Aorta (tissue), 5 donors: ENCODE data around the gene TSC22D3. TPM values are rescaled to one million over a fixed set of nuclear protein-coding genes. Genes with fewer than 3 reads are reported as not detected.

Source experiments
- ATAC-seq: fragments of 200-7000 bp; cut with Tn5 transposase; one replicate; pipeline ENCODE4 v1.9.1; 2022; ENCODE audit warnings: moderate library complexity; ENCODE audit not compliant: low FRiP score
- DNase-seq, 2 donors: peaks; one replicate each; pipeline ENCODE4 v3.0.0-alpha.2; 2020
- H3K27ac ChIP-seq, 2 donors: one replicate each; pipeline ENCODE4 v1.5.1; 2013; ENCODE audit warnings: low read length in 2 of 2, mild to moderate bottlenecking in 2 of 2, moderate library complexity in 2 of 2, control low read depth in 1 of 2, inconsistent platforms in 1 of 2, low read depth in 1 of 2
- H3K27me3 ChIP-seq, 2 donors: one replicate each; pipeline ENCODE4 v1.6.1; 2013; ENCODE audit warnings: control low read depth in 1 of 2, low read length in 1 of 2, mild to moderate bottlenecking in 1 of 2, moderate library complexity in 1 of 2; ENCODE audit not compliant: insufficient read depth in 2 of 2, control insufficient read depth in 1 of 2
- H3K36me3 ChIP-seq, 2 donors: one replicate each; pipeline ENCODE4 v1.6.1; 2013; ENCODE audit warnings: control low read depth in 1 of 2, low read length in 1 of 2, mild to moderate bottlenecking in 1 of 2; ENCODE audit not compliant: insufficient read depth in 2 of 2, control insufficient read depth in 1 of 2
- H3K4me1 ChIP-seq, 2 donors: one replicate each; pipeline ENCODE4 v1.6.1; 2013; ENCODE audit warnings: low read length in 2 of 2, control low read depth in 1 of 2, mild to moderate bottlenecking in 1 of 2, moderate library complexity in 1 of 2; ENCODE audit not compliant: insufficient read depth in 2 of 2, control insufficient read depth in 1 of 2
- H3K4me3 ChIP-seq, 2 donors: one replicate each; pipeline ENCODE4 v1.5.1; 2013; ENCODE audit warnings: low read length in 2 of 2, control low read depth in 1 of 2, mild to moderate bottlenecking in 1 of 2
- H3K9me3 ChIP-seq: one replicate; pipeline ENCODE4 v1.6.1; 2013; ENCODE audit warnings: mild to moderate bottlenecking, low read length; ENCODE audit not compliant: control insufficient read depth
- WGBS, 2 donors: extraction: QIAGEN DNeasy Blood & Tissue Kit; methylation state at CpG; one replicate each; pipeline ENCODE4 v1.1.7; 2013; 5-methylcytosine and 5-hydroxymethylcytosine counted together
- intact Hi-C, 2 donors: fragments of 100-400 bp; cut with DNase I; formaldehyde crosslinking; loops; one replicate each; pipeline versions ENCODE4 v1.14.2 to v1.15.0; 2022
- polyA plus RNA-seq, 2 donors: library from polyadenylated mRNA; stranded (reverse); fragments of 200-250 nt; gene quantifications; one replicate each; pipeline ENCODE4 v1.2.3, GENCODE V29; 2013
- total RNA-seq, 2 donors: library from RNA; stranded (reverse); fragmentation: NEBNext Ultra II Directional; extraction: Animal tissue kit (Norgen Biotek cat#: 25700); gene quantifications; one replicate each; pipeline ENCODE4 v1.2.1, GENCODE V29; 2021
- donor health status: healthy with polysubstance abuse.
- donor health status: Bipolar disorder and iron deficiency.
- donor health status: DM: no; HTN: no; CAD: no.
- donor health status: DM: no; HTN: no; CAD: no.
- donor health status: DM: yes; HTN: yes; CAD: no.

Gene TSC22D3
- total and polyA plus RNA-seq, 4 donors, result 92.1 to 277 (median 246) TPM

DNA sequence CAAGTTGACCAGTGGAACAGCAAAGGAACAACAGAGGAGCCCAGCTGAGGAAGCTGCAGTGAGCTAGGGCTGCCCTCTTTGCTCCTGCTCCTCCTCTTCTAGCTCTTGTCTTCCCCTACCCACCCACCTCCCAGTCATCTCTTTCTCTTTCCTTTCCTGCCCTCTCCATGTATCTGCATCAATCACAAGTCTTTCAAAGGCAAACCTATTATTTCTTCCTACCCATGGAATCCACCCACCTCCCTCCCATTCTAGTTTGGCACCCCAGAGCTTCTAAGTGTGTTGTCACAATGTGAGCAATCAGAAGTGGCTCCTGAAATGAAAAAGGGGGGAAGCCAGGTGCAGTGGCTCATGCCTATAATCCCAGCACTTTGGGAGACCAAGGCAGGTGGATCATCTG, 69.3 kb downstream of the TSC22D3 start:
- H3K4me3 ChIP-seq, result no peak overlapping the region
- intact Hi-C loops, result no loop called here
- H3K4me1 ChIP-seq, result no peaks in the 10 kb centered on the region
- DNase-seq (no peak), ATAC-seq (no peak)
- no peak overlapping the region for H3K27ac ChIP-seq
- H3K27me3 ChIP-seq, result no peaks in the 10 kb centered on the region
- no peaks in the 10 kb centered on the region for H3K9me3 ChIP-seq
- H3K36me3 ChIP-seq, result no peaks in the 10 kb centered on the region

DNA sequence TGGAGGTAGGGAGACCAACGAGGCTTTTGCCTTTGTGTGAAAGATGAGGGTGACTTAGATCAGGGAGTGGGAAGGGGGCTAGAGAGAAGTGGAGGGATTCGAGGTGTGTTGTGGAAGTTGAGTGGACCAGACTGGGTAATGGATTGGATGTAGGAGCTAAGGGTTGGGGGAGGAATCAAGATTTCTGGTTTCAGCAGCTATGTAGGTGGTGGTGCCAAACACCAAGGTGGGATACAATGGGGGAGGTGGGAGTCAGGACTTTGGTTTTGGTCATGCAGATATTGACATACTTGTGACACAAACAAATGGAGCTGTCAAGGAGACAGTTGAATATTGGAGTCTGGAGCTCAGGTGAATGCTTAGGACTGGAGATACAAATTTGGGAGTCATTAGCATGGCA, 71.0 kb downstream of the TSC22D3 start:
- DNase-seq, result no peak
- no peak overlapping the region for H3K27ac ChIP-seq
- no peaks in the 10 kb centered on the region for H3K9me3 ChIP-seq
- WGBS, 2 donors, result 56 to 87% methylated on average over 2 of the region's 2 CpGs
- ATAC-seq, result no peak
- no peaks in the 10 kb centered on the region for H3K4me1 ChIP-seq
- no peak overlapping the region for H3K4me3 ChIP-seq
- H3K27me3 ChIP-seq, result no peaks in the 10 kb centered on the region
- H3K36me3 ChIP-seq, result no peaks in the 10 kb centered on the region
- intact Hi-C loops, result no loop called here

DNA sequence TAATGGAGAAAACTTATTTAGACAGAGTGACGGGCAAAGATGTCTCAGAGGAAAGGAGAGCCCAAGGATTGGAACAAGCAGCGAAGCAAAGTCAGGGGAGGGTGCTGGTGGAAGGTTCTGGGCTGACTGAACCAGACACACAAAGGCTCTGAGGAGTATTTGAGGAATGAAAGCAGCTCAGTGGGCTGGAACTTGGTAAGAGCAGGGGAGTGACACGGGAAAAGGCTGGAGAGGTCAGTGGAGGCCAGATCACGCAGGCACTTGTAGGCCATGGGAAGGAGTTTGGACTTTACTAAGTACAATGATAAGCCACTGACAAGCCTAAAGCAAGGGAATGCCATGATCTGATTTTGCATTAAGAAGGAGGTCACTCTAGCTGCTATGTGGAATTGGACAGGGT, 71.4 kb downstream of the TSC22D3 start:
- ATAC-seq (no peak), DNase-seq (no peak)
- intact Hi-C loops, result no loop called here

DNA sequence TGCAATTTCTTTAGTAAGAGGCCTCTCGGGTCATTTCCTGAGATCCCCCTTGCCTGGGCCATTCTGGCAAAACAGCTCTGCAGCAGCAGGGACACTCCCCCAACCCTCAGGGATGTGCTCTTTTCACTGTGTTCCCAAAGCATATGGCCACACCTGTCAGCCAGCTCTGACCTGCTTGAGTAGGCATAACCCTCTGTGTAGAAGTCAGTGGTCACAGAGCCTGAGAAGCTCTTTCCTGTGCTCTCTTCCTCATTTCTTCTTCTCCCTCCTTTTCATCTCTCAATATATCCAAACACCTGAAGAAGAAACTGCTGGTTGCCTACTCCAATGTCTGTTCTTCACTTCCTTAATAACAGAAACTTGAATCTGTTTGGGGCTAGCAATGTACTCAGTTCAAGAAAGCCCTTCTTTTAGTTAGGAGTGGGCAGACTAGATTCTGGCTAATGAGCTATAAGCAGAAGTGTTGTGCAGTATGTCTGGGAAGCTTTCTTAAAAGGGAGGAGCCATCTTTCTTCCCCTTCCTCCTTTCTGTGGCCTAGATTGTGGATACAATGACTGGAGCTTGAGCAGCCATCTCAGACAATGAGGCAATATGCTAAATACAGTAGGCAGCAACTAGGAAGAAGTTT, 74.0 kb downstream of the TSC22D3 start:
- Histone ChIP-seq H3K4me1 (no peaks in the 10 kb centered on the region), H3K4me3 (no peak overlapping the region), H3K36me3 (no peaks in the 10 kb centered on the region), H3K27ac (no peak overlapping the region), H3K27me3 (no peaks in the 10 kb centered on the region), H3K9me3 (no peaks in the 10 kb centered on the region)
- intact Hi-C loops, result no loop called here
- 86 to 95% methylated on average over 1 of the region's 1 CpG for WGBS, 2 donors
- ATAC-seq (no peak), DNase-seq (no peak)

More for the DNA sequence above, 71.4 kb downstream of the TSC22D3 start:
- no peaks in the 10 kb centered on the region for H3K36me3 ChIP-seq
- no peak overlapping the region for H3K27ac ChIP-seq
- no peaks in the 10 kb centered on the region for H3K27me3 ChIP-seq
- WGBS, 2 donors, result 74 to 90% methylated on average over 4 of the region's 4 CpGs
- H3K4me1 ChIP-seq, result no peaks in the 10 kb centered on the region
- H3K9me3 ChIP-seq, result no peaks in the 10 kb centered on the region
- no peak overlapping the region for H3K4me3 ChIP-seq

DNA sequence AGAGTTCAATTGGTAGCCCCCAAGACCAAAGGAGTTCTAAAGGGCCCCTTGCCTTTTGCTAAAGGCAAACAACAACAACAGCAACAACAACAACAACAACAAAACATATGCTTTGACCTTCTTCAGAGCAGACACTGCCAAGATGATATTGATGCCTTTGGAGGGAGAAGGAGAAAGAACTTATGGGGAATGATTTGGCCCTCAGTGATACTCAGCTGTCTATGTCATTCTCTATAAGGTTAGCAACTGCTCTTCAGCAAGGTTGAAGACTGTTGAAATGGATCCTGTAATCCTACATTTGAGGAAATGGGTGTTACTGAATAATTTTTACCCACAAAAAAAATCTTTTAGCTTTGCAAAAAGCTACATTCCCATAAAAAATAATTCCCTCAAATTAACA, 74.8 kb downstream of the TSC22D3 start:
- intact Hi-C loops, result no loop called here
- no peak overlapping the region for H3K27ac ChIP-seq
- no peak for DNase-seq
- H3K27me3 ChIP-seq, result no peaks in the 10 kb centered on the region
- H3K4me1 ChIP-seq, result no peaks in the 10 kb centered on the region
- H3K9me3 ChIP-seq, result no peaks in the 10 kb centered on the region
- no peaks in the 10 kb centered on the region for H3K36me3 ChIP-seq
- no peak overlapping the region for H3K4me3 ChIP-seq
- no peak for ATAC-seq

DNA sequence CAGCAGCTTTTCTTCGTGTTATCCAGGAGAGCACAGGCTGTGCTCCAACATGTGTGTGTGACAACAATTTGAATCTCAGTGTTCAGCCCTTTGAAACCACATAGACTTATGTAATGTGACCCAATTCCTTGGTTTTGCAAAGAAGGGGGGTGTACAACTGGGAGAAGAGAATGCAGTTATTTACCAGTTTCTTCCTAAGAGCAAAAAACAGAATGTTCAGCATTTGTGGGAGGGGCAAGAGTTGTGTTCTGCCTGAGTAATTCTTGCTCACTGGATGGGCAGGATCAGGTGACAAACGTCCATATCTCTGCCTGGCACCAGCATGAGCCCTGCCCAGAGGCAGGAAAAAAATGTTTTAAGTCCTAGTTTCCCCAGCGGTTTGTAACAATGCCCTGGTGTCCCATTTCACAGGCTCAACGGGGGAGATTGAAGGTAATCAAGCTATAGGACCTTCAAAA, 75.2 kb downstream of the TSC22D3 start:
- no peak for DNase-seq
- no peaks in the 10 kb centered on the region for H3K36me3 ChIP-seq
- ATAC-seq, result peak; percentile 56
- H3K4me1 ChIP-seq, result no peaks in the 10 kb centered on the region
- no peaks in the 10 kb centered on the region for H3K27me3 ChIP-seq
- no peak overlapping the region for H3K4me3 ChIP-seq
- no peaks in the 10 kb centered on the region for H3K9me3 ChIP-seq
- intact Hi-C loops, result no loop called here
- no peak overlapping the region for H3K27ac ChIP-seq
- 16 to 25% methylated on average over 4 of the region's 4 CpGs for WGBS, 2 donors

DNA sequence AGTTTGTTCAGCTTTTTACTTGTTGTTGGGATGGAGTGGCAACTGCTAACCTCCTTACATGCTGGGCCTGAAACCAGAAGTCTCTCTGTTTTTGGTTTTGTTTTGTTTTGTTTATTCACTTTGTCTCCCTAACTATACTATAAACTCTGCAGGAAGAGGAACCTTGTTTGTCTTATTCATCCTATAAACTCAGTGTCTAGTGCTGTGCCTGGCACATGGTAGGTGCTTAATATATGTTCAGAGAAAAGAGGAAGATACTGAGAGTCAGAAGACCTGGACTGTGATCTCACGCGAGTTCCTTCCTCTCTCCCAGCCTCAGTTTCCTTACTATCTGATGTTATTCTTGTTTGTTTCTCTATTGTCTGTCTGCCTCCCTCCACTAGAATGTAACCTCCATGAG, 76.0 kb downstream of the TSC22D3 start:
- intact Hi-C loops, result no loop called here
- DNase-seq (no peak), ATAC-seq (no peak)
- Histone ChIP-seq H3K9me3 (no peaks in the 10 kb centered on the region), H3K36me3 (no peaks in the 10 kb centered on the region), H3K27me3 (no peaks in the 10 kb centered on the region), H3K27ac (no peak overlapping the region), H3K4me1 (no peaks in the 10 kb centered on the region), H3K4me3 (no peak overlapping the region)
- 71 to 94% methylated on average over 2 of the region's 2 CpGs for WGBS, 2 donors

DNA sequence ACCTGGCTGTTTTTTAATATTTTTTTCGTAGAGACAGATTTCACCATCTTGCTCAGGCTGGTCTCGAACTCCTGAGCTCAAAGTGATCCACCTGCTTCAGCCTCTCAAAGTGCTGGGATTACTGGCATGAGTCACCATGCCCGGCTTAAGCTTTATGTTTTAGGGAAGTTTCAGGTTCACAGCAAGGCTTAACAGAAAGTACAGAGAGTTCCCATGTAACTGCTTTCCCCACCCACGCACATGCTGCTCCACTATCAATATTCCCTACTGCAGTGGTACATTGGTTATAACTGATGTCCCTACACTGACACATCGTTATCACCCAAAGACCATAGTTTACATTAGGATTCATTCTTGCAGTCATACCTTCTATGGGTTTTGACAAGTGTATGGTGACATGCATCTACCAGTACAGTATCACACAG, 84.6 kb downstream of the TSC22D3 start:
- DNase-seq, result no peak
- intact Hi-C loops, result no loop called here

DNA sequence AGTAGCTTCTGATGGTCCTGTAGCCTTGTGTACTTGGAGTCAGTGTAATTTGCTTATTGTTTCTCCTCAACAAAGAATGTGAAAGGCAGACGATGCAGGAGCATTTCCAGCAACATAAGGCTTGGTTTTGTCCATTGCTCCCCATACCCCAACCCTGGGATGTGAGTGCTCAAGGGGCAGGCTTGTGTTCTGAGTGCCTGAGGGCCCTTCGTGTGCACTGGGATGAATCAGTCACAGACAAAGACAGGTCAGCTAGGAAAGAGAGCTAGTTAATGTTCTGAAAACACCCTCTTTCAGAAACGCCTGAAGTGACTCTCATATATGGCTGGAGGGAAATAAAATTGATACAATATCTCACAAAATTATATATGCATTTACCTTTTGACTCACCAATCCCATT, 88.1 kb downstream of the TSC22D3 start:
- Histone ChIP-seq H3K36me3 (no peaks in the 10 kb centered on the region), H3K27me3 (no peaks in the 10 kb centered on the region), H3K4me3 (no peak overlapping the region), H3K9me3 (no peaks in the 10 kb centered on the region), H3K4me1 (no peaks in the 10 kb centered on the region), H3K27ac (no peak overlapping the region)
- intact Hi-C loops, result no loop called here
- 54 to 87% methylated on average over 3 of the region's 3 CpGs for WGBS, 2 donors
- DNase-seq (no peak), ATAC-seq (no peak)

More for the DNA sequence above, 84.6 kb downstream of the TSC22D3 start:
- ATAC-seq, result no peak
- H3K9me3 ChIP-seq, result no peaks in the 10 kb centered on the region
- no peaks in the 10 kb centered on the region for H3K4me1 ChIP-seq
- WGBS, 2 donors, result 84 to 88% methylated on average over 5 of the region's 5 CpGs
- no peaks in the 10 kb centered on the region for H3K27me3 ChIP-seq
- no peak overlapping the region for H3K4me3 ChIP-seq
- no peaks in the 10 kb centered on the region for H3K36me3 ChIP-seq
- no peak overlapping the region for H3K27ac ChIP-seq
